GM23248 (cell line): ENCODE data around the gene TSHZ2. TPM values are rescaled to one million over a fixed set of nuclear protein-coding genes. Genes with fewer than 3 reads are reported as not detected.

ENCODE experiments used
- DNase-seq: peaks from one replicate; pipeline ENCODE4 v3.0.0-alpha.2; 2015
- H2AFZ ChIP-seq: fragments of 200-600 bp; sonication (generic); 2 replicates; pipeline ENCODE4 v1.6.1; 2016; ENCODE audit warnings: antibody characterized with exemption
- H3F3A ChIP-seq: fragments of 200-600 bp; sonication (generic); 2 replicates; pipeline ENCODE4 v1.6.1; 2016; ENCODE audit warnings: mild to moderate bottlenecking, antibody characterized with exemption, mixed run types; ENCODE audit not compliant: insufficient read depth
- H3K27ac ChIP-seq: fragments of 200-600 bp; sonication (generic); 2 replicates; pipeline ENCODE4 v1.5.1; 2016; ENCODE audit warnings: mild to moderate bottlenecking
- H3K27me3 ChIP-seq: fragments of 200-600 bp; sonication (generic); replicated peaks from 2 replicates; pipeline ENCODE4 v1.6.1; 2016; ENCODE audit warnings: mild to moderate bottlenecking; ENCODE audit not compliant: insufficient read depth
- H3K36me3 ChIP-seq: fragments of 200-600 bp; sonication (generic); 2 replicates; pipeline ENCODE4 v1.6.1; 2016; ENCODE audit warnings: low read depth, mild to moderate bottlenecking
- H3K4me1 ChIP-seq: fragments of 200-600 bp; sonication (generic); 2 replicates; pipeline ENCODE4 v1.6.1; 2016; ENCODE audit warnings: mild to moderate bottlenecking; ENCODE audit not compliant: insufficient read depth
- H3K4me2 ChIP-seq: fragments of 200-600 bp; sonication (generic); one replicate; pipeline ENCODE4 v1.6.1; 2016; ENCODE audit warnings: mild to moderate bottlenecking; ENCODE audit not compliant: unreplicated experiment
- H3K4me3 ChIP-seq: fragments of 200-600 bp; sonication (generic); 2 replicates; pipeline ENCODE4 v1.5.1; 2016; ENCODE audit warnings: mild to moderate bottlenecking
- H3K79me2 ChIP-seq: fragments of 200-600 bp; sonication (generic); 2 replicates; pipeline ENCODE4 v1.6.1; 2016; ENCODE audit warnings: mild to moderate bottlenecking; ENCODE audit not compliant: insufficient read depth
- H3K9ac ChIP-seq: fragments of 200-600 bp; sonication (generic); 2 replicates; pipeline ENCODE4 v1.6.1; 2016; ENCODE audit warnings: mild to moderate bottlenecking
- H3K9me2 ChIP-seq: fragments of 200-600 bp; sonication (generic); 2 replicates; pipeline ENCODE4 v1.6.1; 2016; ENCODE audit warnings: mixed run types, mild to moderate bottlenecking, moderate library complexity; ENCODE audit not compliant: insufficient read depth
- H3K9me3 ChIP-seq: fragments of 200-600 bp; sonication (generic); one replicate; pipeline ENCODE4 v1.6.1; 2017; ENCODE audit warnings: low read depth
- H4K20me1 ChIP-seq: fragments of 200-600 bp; sonication (generic); 2 replicates; pipeline ENCODE4 v1.6.0; 2016; ENCODE audit not compliant: insufficient read depth
- EZH2 ChIP-seq: fragments of 200-600 bp; sonication (generic); IDR thresholded peaks from 2 replicates; pipeline ENCODE4 v1.6.1; 2018; ENCODE audit warnings: antibody characterized with exemption, mild to moderate bottlenecking; ENCODE audit not compliant: insufficient read depth, poor library complexity, severe bottlenecking
- EZH2phosphoT487 ChIP-seq: fragments of 200-600 bp; sonication (generic); IDR thresholded peaks from 2 replicates; pipeline ENCODE4 v1.6.1; 2018; ENCODE audit warnings: antibody characterized with exemption, moderate library complexity, mild to moderate bottlenecking, low read depth; ENCODE audit not compliant: insufficient read depth
- WGBS, 2 experiments: methylation state at CpG; one replicate each; pipeline ENCODE4 v1.1.6; 2015 to 2017; ENCODE audit warnings: low lambda C conversion rate in 2 of 2, low coverage in 1 of 2; ENCODE audit errors: missing lambda C conversion rate in 2 of 2; 5-methylcytosine and 5-hydroxymethylcytosine counted together
- in situ Hi-C: fragments of 300-500 bp; cut with MboI; formaldehyde crosslinking; loops from 2 replicates; pipeline ENCODE4 v1.15.0; 2020
- polyA plus RNA-seq: library from polyadenylated mRNA; unstranded; fragments of >200 nt; fragmentation: Nextera tagmentation; extraction: Ambion mirVana; gene quantifications from 2 replicates; pipeline ENCODE4 v1.2.1, GENCODE V29; 2016
- total RNA-seq: library from RNA; depleted of rRNA; stranded (reverse); fragments of >200 nt; shearing (Covaris generic); gene quantifications from 2 replicates; pipeline ENCODE4 v1.2.3, GENCODE V29; 2014

The TSHZ2 gene
- total and polyA plus RNA-seq, 2 experiments from 2014 or later = 4.5 to 13.4 TPM

DNA sequence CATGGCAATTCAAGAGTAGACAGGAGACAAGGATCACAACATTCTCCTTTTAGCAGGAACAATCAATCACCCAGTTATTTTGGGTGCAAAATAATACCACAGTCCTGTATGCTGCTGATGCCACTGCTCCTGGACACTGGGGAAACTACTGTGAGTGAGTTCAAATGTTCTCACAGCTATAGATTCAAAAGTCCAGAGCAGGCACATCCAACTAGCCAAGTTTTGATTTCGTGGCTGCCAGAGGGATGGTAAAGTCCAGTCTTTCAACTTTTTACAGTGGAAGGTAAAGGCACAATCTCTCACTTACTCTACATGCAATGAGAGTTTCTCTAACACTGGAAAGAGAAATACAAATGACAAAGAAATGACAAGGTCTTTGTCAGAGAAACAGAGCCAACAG lies 26.9 kb upstream of the TSHZ2 start:
- no peaks in the 10 kb centered on the region for H4K20me1 ChIP-seq
- H3K4me1 ChIP-seq = peaks cover 12% of the 10 kb centered on the region
- no peak overlapping the region for H3K4me3 ChIP-seq
- 0 out of 2 replicates have a peak, but pooled peaks cover 9% of the 10 kb centered on the region for H3K9me2 ChIP-seq
- H3K9ac ChIP-seq = no peak overlapping the region
- in situ Hi-C loops = no loop called here
- no peaks in the 10 kb centered on the region for H3K36me3 ChIP-seq
- H3K27me3 ChIP-seq = 0 out of 2 replicates have a peak, but pooled peaks cover under 1% of the 10 kb centered on the region
- peaks cover 16% of the 10 kb centered on the region for H3F3A ChIP-seq
- no peaks in the 10 kb centered on the region for H3K9me3 ChIP-seq
- H3K4me2 ChIP-seq = no peak overlapping the region
- WGBS, 2 experiments = 45 to 52% methylated on average over 1 of the region's 1 CpG
- no peak for DNase-seq
- no peak overlapping the region for H2AFZ ChIP-seq
- no peak for TF ChIP-seq EZH2
- no peak for TF ChIP-seq EZH2phosphoT487
- no peak overlapping the region for H3K27ac ChIP-seq
- no peaks in the 10 kb centered on the region for H3K79me2 ChIP-seq

GRCh38 chr20:52945862-52946522 lies 26.2 kb upstream of the TSHZ2 start:
- Histone ChIP-seq H3K4me2 (no peak overlapping the region), H3K9me3 (no peaks in the 10 kb centered on the region), H3K9me2 (0 out of 2 replicates have a peak, but pooled peaks cover 9% of the 10 kb centered on the region), H2AFZ (no peak overlapping the region), H3K9ac (no peak overlapping the region), H3K4me3 (no peak overlapping the region), H3K79me2 (no peaks in the 10 kb centered on the region), H3K27ac (no peak overlapping the region), H3K36me3 (no peaks in the 10 kb centered on the region), H3F3A (peaks cover 16% of the 10 kb centered on the region), H4K20me1 (no peaks in the 10 kb centered on the region), H3K27me3 (0 out of 2 replicates have a peak, but pooled peaks cover 4% of the 10 kb centered on the region), H3K4me1 (peaks cover 12% of the 10 kb centered on the region)
- TF ChIP-seq EZH2 (no peak), EZH2phosphoT487 (no peak)
- in situ Hi-C loops = no loop called here
- no peak for DNase-seq
- 93 to 94% methylated on average over 2 of the region's 2 CpGs for WGBS, 2 experiments

GRCh38 chr20:52948491-52948890 lies 23.7 kb upstream of the TSHZ2 start:
- no peaks in the 10 kb centered on the region for H3K9me3 ChIP-seq
- in situ Hi-C loops = no loop called here
- no peak overlapping the region for H3K9ac ChIP-seq
- 43 to 48% methylated on average over 1 of the region's 1 CpG for WGBS, 2 experiments
- no peak overlapping the region for H3K4me3 ChIP-seq
- TF ChIP-seq EZH2phosphoT487 (no peak), EZH2 (no peak)
- H3K79me2 ChIP-seq = no peaks in the 10 kb centered on the region
- no peak overlapping the region for H2AFZ ChIP-seq
- H3K4me2 ChIP-seq = no peak overlapping the region
- H3F3A ChIP-seq = peaks cover 2% of the 10 kb centered on the region; the same call in 1 of the 2 replicates
- H3K4me1 ChIP-seq = peaks cover 5% of the 10 kb centered on the region; the same call in 1 of the 2 replicates
- no peak for DNase-seq
- H3K27ac ChIP-seq = no peak overlapping the region
- no peaks in the 10 kb centered on the region for H3K36me3 ChIP-seq
- 0 out of 2 replicates have a peak, but pooled peaks cover 4% of the 10 kb centered on the region for H3K27me3 ChIP-seq
- H4K20me1 ChIP-seq = no peaks in the 10 kb centered on the region
- no peaks in the 10 kb centered on the region for H3K9me2 ChIP-seq

- Histone ChIP-seq H3K36me3 (no peaks in the 10 kb centered on the region), H3K9ac (no peak overlapping the region), H3K9me3 (no peaks in the 10 kb centered on the region), H3K4me2 (no peak overlapping the region), H3K4me1 (no peaks in the 10 kb centered on the region), H4K20me1 (no peaks in the 10 kb centered on the region), H3K27me3 (0 out of 2 replicates have a peak, but pooled peaks cover 4% of the 10 kb centered on the region), H3K79me2 (no peaks in the 10 kb centered on the region), H3K4me3 (no peak overlapping the region), H3K9me2 (no peaks in the 10 kb centered on the region), H3K27ac (no peak overlapping the region), H3F3A (no peaks in the 10 kb centered on the region), H2AFZ (no peak overlapping the region)
- TF ChIP-seq EZH2 (no peak), EZH2phosphoT487 (no peak)
- WGBS, 2 experiments = 8 to 10% methylated on average over 1 of the region's 1 CpG
- in situ Hi-C loops = no loop called here
- DNase-seq = peak; percentile 35
These were observed 19.1 kb upstream of the TSHZ2 start for GRCh38 chr20:52953020-52953419.
